ENCODE measurements around the gene CENPC. TPM values are rescaled to one million over a fixed set of nuclear protein-coding genes. Genes with fewer than 3 reads are reported as not detected.
"Not testable (repeated sequence)": the region's sequence is repeated elsewhere in the genome, so short reads cannot be mapped to it uniquely, and the experiment has no call there.

Gene CENPC
- total RNA-seq, 4 donors from 2014 or later: 31.9 to 66.7 (median 42.3) TPM

DNA sequence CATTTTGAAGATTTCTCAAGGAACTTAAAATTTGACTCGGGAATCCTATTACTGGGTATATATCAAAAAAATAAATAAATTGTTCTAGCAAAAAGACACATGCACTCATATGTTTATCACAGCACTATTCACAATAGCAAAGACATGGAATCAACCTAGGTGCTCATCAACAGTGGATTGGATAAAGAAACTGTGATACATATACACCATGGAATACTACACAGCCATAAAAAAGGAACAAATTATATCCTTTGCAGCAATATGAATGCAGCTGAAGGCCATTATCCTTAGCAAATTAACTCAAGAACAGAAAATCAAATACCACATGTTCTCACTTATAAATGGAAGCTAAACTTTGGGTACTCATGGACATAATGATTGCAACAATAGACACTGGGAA, 97.4 kb downstream of the CENPC start:
- H3K27me3 ChIP-seq: no peaks in the 10 kb centered on the region
- WGBS, 2 donors: 93 to 100% methylated on average over 1 of the region's 1 CpG
- TF ChIP-seq, protein P1, sequence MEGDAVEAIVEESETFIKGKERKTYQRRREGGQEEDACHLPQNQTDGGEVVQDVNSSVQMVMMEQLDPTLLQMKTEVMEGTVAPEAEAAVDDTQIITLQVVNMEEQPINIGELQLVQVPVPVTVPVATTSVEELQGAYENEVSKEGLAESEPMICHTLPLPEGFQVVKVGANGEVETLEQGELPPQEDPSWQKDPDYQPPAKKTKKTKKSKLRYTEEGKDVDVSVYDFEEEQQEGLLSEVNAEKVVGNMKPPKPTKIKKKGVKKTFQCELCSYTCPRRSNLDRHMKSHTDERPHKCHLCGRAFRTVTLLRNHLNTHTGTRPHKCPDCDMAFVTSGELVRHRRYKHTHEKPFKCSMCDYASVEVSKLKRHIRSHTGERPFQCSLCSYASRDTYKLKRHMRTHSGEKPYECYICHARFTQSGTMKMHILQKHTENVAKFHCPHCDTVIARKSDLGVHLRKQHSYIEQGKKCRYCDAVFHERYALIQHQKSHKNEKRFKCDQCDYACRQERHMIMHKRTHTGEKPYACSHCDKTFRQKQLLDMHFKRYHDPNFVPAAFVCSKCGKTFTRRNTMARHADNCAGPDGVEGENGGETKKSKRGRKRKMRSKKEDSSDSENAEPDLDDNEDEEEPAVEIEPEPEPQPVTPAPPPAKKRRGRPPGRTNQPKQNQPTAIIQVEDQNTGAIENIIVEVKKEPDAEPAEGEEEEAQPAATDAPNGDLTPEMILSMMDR (IDR thresholded peaks at IDR 0.05): no peak
- TF ChIP-seq EP300 (IDR thresholded peaks at IDR 0.05): no peak
- TF ChIP-seq POLR2A (IDR thresholded peaks at IDR 0.05): no peak
- no peak overlapping the region for H3K4me3 ChIP-seq
- peaks cover 0 to 49% (median 0%) of the 10 kb centered on the region in 3 donors for H3K36me3 ChIP-seq
- peaks cover 0 to 6% (median 0%) of the 10 kb centered on the region in 4 donors for H3K9me3 ChIP-seq
- no peak for DNase-seq (ENCODE audit: low spot score in 2 of 2)
- H3K27ac ChIP-seq: no peak overlapping the region
- no peaks in the 10 kb centered on the region for H3K4me1 ChIP-seq

DNA sequence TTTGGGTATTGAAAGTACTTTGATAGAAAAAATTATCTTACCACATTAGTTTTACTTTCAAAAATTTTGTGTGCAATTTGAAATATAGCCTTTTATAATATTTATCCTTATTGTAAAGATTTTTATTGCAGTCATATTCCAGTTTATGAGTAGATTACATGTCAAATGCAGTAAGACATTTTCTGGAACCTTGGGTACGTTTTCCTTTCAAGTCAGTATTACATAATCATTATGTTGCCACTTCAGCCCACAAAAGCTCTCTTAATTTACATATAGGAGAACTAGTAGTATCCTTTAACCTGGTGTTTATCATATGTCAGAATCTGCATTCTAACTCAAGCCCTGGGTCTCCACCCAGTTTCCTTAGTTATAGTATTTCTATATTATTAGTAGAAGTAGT, 98.5 kb downstream of the CENPC start:
- Histone ChIP-seq H3K27ac (no peak overlapping the region), H3K27me3 (no peaks in the 10 kb centered on the region), H3K4me3 (no peak overlapping the region), H3K4me1 (no peaks in the 10 kb centered on the region), H3K9me3 (peaks cover 0 to 6% (median 0%) of the 10 kb centered on the region in 4 donors), H3K36me3 (peaks cover 0 to 45% (median 0%) of the 10 kb centered on the region in 3 donors)
- TF ChIP-seq EP300 (IDR thresholded peaks at IDR 0.05) (no peak), POLR2A (IDR thresholded peaks at IDR 0.05) (no peak)
- TF ChIP-seq, protein P1 (IDR thresholded peaks at IDR 0.05): no peak
- no peak for DNase-seq (ENCODE audit: low spot score in 2 of 2)
- 91 to 93% methylated on average over 1 of the region's 1 CpG for WGBS, 2 donors

DNA sequence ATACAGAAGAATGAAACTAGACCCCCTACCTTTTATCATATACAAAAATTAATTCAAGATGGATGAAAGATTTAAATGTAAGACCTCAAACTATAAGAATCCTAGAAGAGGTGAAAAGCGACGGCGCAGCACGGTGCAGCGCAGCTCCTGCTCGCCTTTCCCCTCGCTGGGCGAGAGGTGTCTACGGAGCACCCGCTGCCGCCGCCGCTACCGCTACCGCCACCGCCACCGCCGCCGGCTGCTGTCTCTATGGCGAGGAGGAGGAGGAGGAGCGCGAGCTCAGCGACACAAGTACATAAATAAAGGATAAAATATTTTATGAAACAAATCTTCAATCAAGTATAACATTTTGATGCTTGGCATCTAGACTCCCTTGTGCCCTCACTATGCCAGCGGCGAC, 99.4 kb downstream of the CENPC start:
- WGBS, 2 donors: 59 to 71% methylated on average over 25 of the region's 25 CpGs
- H3K27me3 ChIP-seq; H3K4me1 ChIP-seq; DNase-seq (ENCODE audit: low spot score in 2 of 2); H3K4me3 ChIP-seq; H3K27ac ChIP-seq: not testable (repeated sequence)
- peaks cover 0 to 12% (median 0%) of the 10 kb centered on the region in 4 donors for H3K9me3 ChIP-seq
- peaks cover 0 to 42% (median 0%) of the 10 kb centered on the region in 3 donors for H3K36me3 ChIP-seq

DNA sequence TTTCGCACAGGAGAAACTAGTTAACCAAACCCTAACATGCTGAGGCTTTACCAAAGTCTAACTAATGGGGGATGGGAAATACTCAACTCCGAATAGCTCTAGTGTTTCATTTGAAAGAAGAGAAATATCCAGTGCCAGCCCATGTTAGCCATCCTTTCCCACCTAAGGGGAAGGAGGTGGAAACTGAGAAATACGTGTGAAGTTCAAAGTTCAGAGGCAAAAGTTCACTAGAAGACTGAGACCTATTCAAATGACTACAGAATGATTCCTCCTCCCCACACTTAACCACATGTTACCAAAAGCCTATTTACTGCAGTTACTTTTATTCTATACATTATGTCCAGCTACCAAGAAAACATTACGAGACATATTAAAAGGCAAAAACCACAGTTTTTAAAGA, 106.3 kb downstream of the CENPC start:
- H3K27ac ChIP-seq: peak overlapping the region in 2 of 4 donors; percentile 63 to 77
- 53 to 55% methylated on average over 4 of the region's 4 CpGs for WGBS, 2 donors
- no peak for TF ChIP-seq POLR2A (IDR thresholded peaks at IDR 0.05)
- TF ChIP-seq EP300 (IDR thresholded peaks at IDR 0.05): no peak
- TF ChIP-seq, protein P1 (IDR thresholded peaks at IDR 0.05): no peak
- DNase-seq (ENCODE audit: low spot score in 2 of 2): no peak
- peaks cover 0 to 28% (median 8%) of the 10 kb centered on the region in 4 donors for H3K4me1 ChIP-seq
- H3K27me3 ChIP-seq: no peaks in the 10 kb centered on the region
- no peak overlapping the region for H3K4me3 ChIP-seq
- peaks cover 0 to 9% (median 0%) of the 10 kb centered on the region in 4 donors for H3K9me3 ChIP-seq
- H3K36me3 ChIP-seq: peaks cover 0 to 13% (median 0%) of the 10 kb centered on the region in 3 donors

DNA sequence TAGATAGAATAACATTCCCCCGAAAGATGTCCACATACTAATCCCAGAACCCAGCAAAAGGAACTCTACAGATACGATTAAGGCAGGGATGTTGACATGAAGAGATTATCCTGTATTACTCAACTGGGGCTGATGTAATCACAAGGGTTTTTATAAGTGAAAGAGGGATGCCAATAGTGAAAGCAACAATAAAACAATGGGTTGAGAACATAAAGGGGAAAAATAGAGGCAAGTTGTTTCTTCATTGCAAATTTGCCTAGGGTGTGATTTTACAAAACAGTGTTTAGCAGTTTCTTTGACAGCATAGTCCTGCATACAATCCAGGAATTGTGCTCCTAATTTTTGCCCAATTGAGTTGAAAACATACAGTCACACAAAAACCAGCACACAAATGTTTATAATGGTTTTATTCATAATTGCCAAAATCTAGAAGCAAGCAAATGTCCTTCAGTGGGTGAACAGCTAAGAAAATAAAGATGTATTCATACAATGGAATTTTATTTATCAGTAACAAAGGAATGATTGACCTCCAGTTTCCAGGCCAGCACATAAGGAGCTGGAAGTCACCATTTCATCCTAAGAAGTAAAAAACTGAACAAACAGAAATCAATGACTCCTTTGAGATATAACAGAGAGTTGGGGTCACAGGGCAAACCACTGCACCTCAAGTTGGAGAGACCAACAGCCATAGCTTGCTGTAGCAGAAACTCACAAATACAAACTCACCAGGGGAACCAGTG, 107.2 kb downstream of the CENPC start:
- H3K27ac ChIP-seq: peak overlapping the region in 3 of 4 donors; percentile 58 to 77 (median 63)
- H3K36me3 ChIP-seq: peaks cover 0 to 18% (median 0%) of the 10 kb centered on the region in 3 donors
- peak in 1 of 2 donors; percentile 59 for TF ChIP-seq EP300 (IDR thresholded peaks at IDR 0.05)
- TF ChIP-seq POLR2A (IDR thresholded peaks at IDR 0.05): no peak
- WGBS, 2 donors: 21 to 24% methylated on average over 2 of the region's 2 CpGs
- H3K4me1 ChIP-seq: peaks cover 0 to 28% (median 8%) of the 10 kb centered on the region in 4 donors
- H3K27me3 ChIP-seq: no peaks in the 10 kb centered on the region
- no peak for DNase-seq (ENCODE audit: low spot score in 2 of 2)
- H3K4me3 ChIP-seq: no peak overlapping the region
- H3K9me3 ChIP-seq: peaks cover 0 to 9% (median 0%) of the 10 kb centered on the region in 4 donors

DNA sequence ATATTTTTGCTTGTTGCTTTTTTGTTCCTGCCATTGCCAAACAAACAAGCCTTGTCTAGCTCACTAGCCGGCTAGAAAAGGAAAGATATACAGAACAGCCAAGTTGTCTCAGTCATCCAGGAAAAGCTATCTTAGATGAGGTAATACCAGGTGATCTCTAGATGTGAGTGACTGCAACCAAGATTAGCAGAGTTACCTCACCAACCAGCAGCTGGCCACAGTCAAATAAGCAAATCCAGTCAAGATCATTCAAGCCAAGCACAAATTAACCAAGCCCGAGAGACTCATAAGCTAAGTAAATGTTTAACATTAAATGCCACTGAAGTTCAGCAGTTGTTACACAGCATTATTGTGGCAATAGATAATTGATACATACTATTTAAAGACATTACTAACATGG, 108.6 kb downstream of the CENPC start:
- Histone ChIP-seq H3K36me3 (peaks cover 0 to 17% (median 0%) of the 10 kb centered on the region in 3 donors), H3K4me3 (no peak overlapping the region), H3K4me1 (peaks cover 0 to 28% (median 8%) of the 10 kb centered on the region in 4 donors), H3K27me3 (no peaks in the 10 kb centered on the region), H3K27ac (peak overlapping the region in 1 of 4 donors; percentile 63), H3K9me3 (peaks cover 0 to 9% (median 0%) of the 10 kb centered on the region in 4 donors)
- TF ChIP-seq EP300 (IDR thresholded peaks at IDR 0.05): no peak
- TF ChIP-seq, protein P1 (IDR thresholded peaks at IDR 0.05): no peak
- TF ChIP-seq POLR2A (IDR thresholded peaks at IDR 0.05): no peak
- no peak for DNase-seq (ENCODE audit: low spot score in 2 of 2)
- 69 to 78% methylated on average over 2 of the region's 2 CpGs for WGBS, 2 donors

Data from tibial nerve (tissue), 4 donors.